K562 (cell line): Measurements from ENCODE around the gene OSGEPL1.

Experiments
- BDP1 ChIP-seq: IDR thresholded peaks from 3 replicates; pipeline ENCODE4 v1.6.1; 2011; ENCODE audit not compliant: insufficient read length, insufficient read depth
- CBFB ChIP-seq: sonication (generic); formaldehyde crosslinking; IDR thresholded peaks from 2 replicates; pipeline ENCODE4 v1.4.0; 2020; ENCODE audit warnings: mild to moderate bottlenecking, missing genetic modification reagents
- CTCF ChIP-seq, 3 experiments: IDR thresholded peaks in 2 of 3; conservative IDR thresholded peaks in 1 of 3; 2 replicates each; pipeline ENCODE4 v1.5.1; 2011 to 2012; ENCODE audit warnings: low read length in 3 of 3, mild to moderate bottlenecking in 3 of 3, control low read depth in 2 of 3, improper control_type of control experiment in 1 of 3, inconsistent platforms in 1 of 3, low read depth in 1 of 3, mixed read lengths in 1 of 3, moderate library complexity in 1 of 3; ENCODE audit not compliant: insufficient read depth in 2 of 3
- E2F6 ChIP-seq, 2 experiments: IDR thresholded peaks; 2 replicates each; pipeline ENCODE4 v1.6.1; 2011; ENCODE audit warnings: borderline replicate concordance in 1 of 2, control low read depth in 1 of 2, low read depth in 1 of 2, low read length in 1 of 2, mild to moderate bottlenecking in 1 of 2, mixed read lengths in 1 of 2, moderate library complexity in 1 of 2; ENCODE audit not compliant: insufficient read depth in 1 of 2, insufficient read length in 1 of 2, poor library complexity in 1 of 2, severe bottlenecking in 1 of 2; ENCODE audit errors: extremely low read depth in 1 of 2
- MEF2D ChIP-seq: conservative IDR thresholded peaks from 2 replicates; pipeline ENCODE4 v1.6.1; 2016; ENCODE audit warnings: low read depth, missing genetic modification characterization, missing compliant biosample characterization
- NFIC ChIP-seq: fragments of 450-650 bp; IDR thresholded peaks from 2 replicates; pipeline ENCODE4 v1.6.1; 2017; ENCODE audit warnings: mild to moderate bottlenecking, inconsistent platforms
- NR3C1 ChIP-seq: sonication (generic); formaldehyde crosslinking; IDR thresholded peaks from 2 replicates; pipeline ENCODE4 v1.8.1; 2022; ENCODE audit warnings: missing genetic modification reagents
- POLR2A ChIP-seq: fragments of 450-650 bp; conservative IDR thresholded peaks from 2 replicates; pipeline ENCODE4 v1.6.1; 2016
- SAP30 ChIP-seq: fragments of 200-600 bp; sonication (generic); IDR thresholded peaks from 2 replicates; pipeline ENCODE4 v1.6.1; 2012; ENCODE audit warnings: borderline replicate concordance, low read depth, mild to moderate bottlenecking, moderate library complexity, low read length, control low read depth, inconsistent platforms; ENCODE audit not compliant: insufficient read depth, poor library complexity, severe bottlenecking
- TFAP4 ChIP-seq: sonication (generic); formaldehyde crosslinking; IDR thresholded peaks from 2 replicates; pipeline ENCODE4 v1.8.0; 2022; ENCODE audit warnings: missing genetic modification reagents, mild to moderate bottlenecking, moderate library complexity, borderline replicate concordance
- ZKSCAN3 ChIP-seq: fragments of 250-450 bp; sonication (Bioruptor Pico); IDR thresholded peaks from 2 replicates; pipeline ENCODE4 v1.4.0; 2020
- ZZZ3 ChIP-seq: fragments of 450-650 bp; IDR thresholded peaks from 2 replicates; pipeline ENCODE4 v1.6.1; 2016; ENCODE audit warnings: antibody characterized with exemption, mild to moderate bottlenecking, moderate library complexity

- no peak for TF ChIP-seq NFIC
- TF ChIP-seq ZZZ3: no peak
- no peak for TF ChIP-seq E2F6 (IDR thresholded peaks at IDR 0.05; ENCODE audit: borderline replicate concordance in 1 of 2, extremely low read depth in 1 of 2, insufficient read depth in 1 of 2, insufficient read length in 1 of 2, low read depth in 1 of 2, low read length in 1 of 2, poor library complexity in 1 of 2, severe bottlenecking in 1 of 2)
- no peak for TF ChIP-seq CTCF (IDR thresholded peaks at IDR 0.05 in 2 of 3, conservative IDR thresholded peaks at IDR 0.05 in 1 of 3; ENCODE audit: insufficient read depth in 2 of 3, low read depth in 1 of 3, low read length in 3 of 3)
- no peak for TF ChIP-seq CBFB
- no peak for TF ChIP-seq ZKSCAN3 (CRISPR knock-in tag)
- no peak for TF ChIP-seq BDP1
- no peak for TF ChIP-seq MEF2D (tag)
- TF ChIP-seq SAP30: no peak
- TF ChIP-seq NR3C1 (CRISPR knock-in tag): no peak
- TF ChIP-seq TFAP4: no peak
- no peak for TF ChIP-seq POLR2A
These were observed 36.4 kb upstream of the OSGEPL1 start for GRCh38 chr2:189799030-189799331.
